Heart left ventricle (tissue), 13 donors: ENCODE data around the gene MPP3.

Experiments used
- CTCF ChIP-seq, 12 donors: fragments of 200-600 bp; sonication (generic) in 4 of 12; IDR thresholded peaks; one replicate each; pipeline versions ENCODE4 v1.5.0 to v1.8.0; 2018 to 2022; ENCODE audit warnings: antibody characterized with exemption in 12 of 12, mild to moderate bottlenecking in 5 of 12
- POLR2A ChIP-seq, 2 donors: fragments of 450-650 bp; IDR thresholded peaks; one replicate each; pipeline ENCODE4 v1.6.1; 2017; ENCODE audit warnings: antibody characterized with exemption in 2 of 2, mild to moderate bottlenecking in 2 of 2, moderate library complexity in 2 of 2
- donor health status: ischemic (EF 13 %, LVEDD 7.1; RV severe dilation, severe dysfunction).
- donor health status: DM: no; HTN: yes; CAD: no.
- donor health status: DM: no; HTN: no; CAD: no.
- donor health status: ischemic (EF 25% LVEDD 6.9; RV normal size, moderate dysfunction).
- donor health status: ischemic (EF 25% LVEDD 5.7; RV mildly dilated, moderate dysfunction).
- donor health status: ischemic (EF 35%, LVEDD 5.7; RV mildly dilated, moderate dysfunction).
- donor health status: nonischemic (EF 11% LVEDD 7.7; RV severe dilation, severe dysfunction).
- donor health status: DM: yes; HTN: yes; CAD: no.
- donor health status: PGD.
- donor health status: ischemic (EF 29% LVEDD 5.4; RV normal size, mild dysfunction).
- donor health status: nonischemic (EF 23%, LVEDD 6.1; RV moderate dilation, normal function).

GRCh38 chr17:43849116-43849515, 16.2 kb upstream of the MPP3 start:
- TF ChIP-seq CTCF (IDR thresholded peaks at IDR 0.05) (no peak), POLR2A (IDR thresholded peaks at IDR 0.05) (no peak)
